ENCODE results near the gene MAGI2. TPM values are rescaled to one million over a fixed set of nuclear protein-coding genes. Genes with fewer than 3 reads are reported as not detected.

Gene MAGI2
- total RNA-seq, 2 donors from 2014 or later: 10.3 to 19.2 TPM

- Mint-ChIP-seq H3K27me3 (ENCODE audit: insufficient read depth) (peaks cover 18% of the 10 kb centered on the region), H3K36me3 (ENCODE audit: low read depth) (no peaks in the 10 kb centered on the region), H3K27ac (no peak overlapping the region), H3K4me1 (no peaks in the 10 kb centered on the region), H3K9me3 (no peaks in the 10 kb centered on the region), H3K4me3 (no peak overlapping the region)
- no peak overlapping the region for H3K4me3 ChIP-seq (ENCODE audit: low read length)
- no peak for TF ChIP-seq CTCF (conservative IDR thresholded peaks at IDR 0.05)
- 93% methylated on average over 3 of the region's 4 CpGs; no CpG with 5 or more reads in 1 of the 2 experiments for WGBS, 2 experiments (ENCODE audit: insufficient coverage in 1 of 2, insufficient read length in 1 of 2)
- H3K4me1 ChIP-seq (ENCODE audit: control insufficient read depth, insufficient read depth, low read length): no peaks in the 10 kb centered on the region
- H3K27ac ChIP-seq (ENCODE audit: low read depth, low read length): no peak overlapping the region
- DNase-seq: no peak
- no peaks in the 10 kb centered on the region for H3K9me3 ChIP-seq (ENCODE audit: control insufficient read depth, low read length)
- no peaks in the 10 kb centered on the region for H3K36me3 ChIP-seq (ENCODE audit: control insufficient read depth, insufficient read depth, low read length)
- no peak overlapping the region for H3K9ac ChIP-seq (ENCODE audit: extremely low read depth, low read length, poor library complexity, severe bottlenecking)
- H3K27me3 ChIP-seq (ENCODE audit: control insufficient read depth, insufficient read depth, low read length, poor library complexity, severe bottlenecking): peaks cover 12% of the 10 kb centered on the region
Measured at GRCh38 chr7:79290841-79291497, 162.5 kb downstream of the MAGI2 start.

- H3K36me3 ChIP-seq (ENCODE audit: control insufficient read depth, insufficient read depth, low read length): no peaks in the 10 kb centered on the region
- no peak overlapping the region for H3K27ac ChIP-seq (ENCODE audit: low read depth, low read length)
- Mint-ChIP-seq H3K4me3 (no peak overlapping the region), H3K27me3 (ENCODE audit: insufficient read depth) (peaks cover 16% of the 10 kb centered on the region), H3K4me1 (no peaks in the 10 kb centered on the region), H3K27ac (no peak overlapping the region), H3K9me3 (no peaks in the 10 kb centered on the region), H3K36me3 (ENCODE audit: low read depth) (no peaks in the 10 kb centered on the region)
- no peak for TF ChIP-seq CTCF (conservative IDR thresholded peaks at IDR 0.05)
- no peak for DNase-seq
- WGBS, 2 experiments (ENCODE audit: insufficient coverage in 1 of 2, insufficient read length in 1 of 2): 87 to 96% methylated on average over 2 to 3 of the region's 3 CpGs
- H3K4me1 ChIP-seq (ENCODE audit: control insufficient read depth, insufficient read depth, low read length): no peaks in the 10 kb centered on the region
- peaks cover 12% of the 10 kb centered on the region for H3K27me3 ChIP-seq (ENCODE audit: control insufficient read depth, insufficient read depth, low read length, poor library complexity, severe bottlenecking)
- H3K4me3 ChIP-seq (ENCODE audit: low read length): no peak overlapping the region
- no peaks in the 10 kb centered on the region for H3K9me3 ChIP-seq (ENCODE audit: control insufficient read depth, low read length)
- no peak overlapping the region for H3K9ac ChIP-seq (ENCODE audit: extremely low read depth, low read length, poor library complexity, severe bottlenecking)
Measured at GRCh38 chr7:79290398-79290797, 163.1 kb downstream of the MAGI2 start.

- no peak for TF ChIP-seq CTCF (conservative IDR thresholded peaks at IDR 0.05)
- no peak for DNase-seq
- peaks cover 15% of the 10 kb centered on the region for H3K27me3 Mint-ChIP-seq (ENCODE audit: insufficient read depth)
- H3K36me3 ChIP-seq (ENCODE audit: control insufficient read depth, insufficient read depth, low read length): no peaks in the 10 kb centered on the region
- no peak overlapping the region for H3K27ac Mint-ChIP-seq
- H3K4me3 ChIP-seq (ENCODE audit: low read length): no peak overlapping the region
- WGBS, 2 experiments (ENCODE audit: insufficient coverage in 1 of 2, insufficient read length in 1 of 2): 84 to 87% methylated on average over 3 to 5 of the region's 5 CpGs
- H3K27me3 ChIP-seq (ENCODE audit: control insufficient read depth, insufficient read depth, low read length, poor library complexity, severe bottlenecking): peaks cover 12% of the 10 kb centered on the region
- H3K4me1 ChIP-seq (ENCODE audit: control insufficient read depth, insufficient read depth, low read length): no peaks in the 10 kb centered on the region
- no peaks in the 10 kb centered on the region for H3K4me1 Mint-ChIP-seq
- H3K9me3 Mint-ChIP-seq: no peaks in the 10 kb centered on the region
- H3K9me3 ChIP-seq (ENCODE audit: control insufficient read depth, low read length): no peaks in the 10 kb centered on the region
- H3K36me3 Mint-ChIP-seq (ENCODE audit: low read depth): no peaks in the 10 kb centered on the region
- H3K4me3 Mint-ChIP-seq: no peak overlapping the region
- no peak overlapping the region for H3K27ac ChIP-seq (ENCODE audit: low read depth, low read length)
- H3K9ac ChIP-seq (ENCODE audit: extremely low read depth, low read length, poor library complexity, severe bottlenecking): no peak overlapping the region
Measured at GRCh38 chr7:79288655-79289054, 164.8 kb downstream of the MAGI2 start.
